ENCODE results near the gene RCOR3. TPM values are rescaled to one million over a fixed set of nuclear protein-coding genes. Genes with fewer than 3 reads are reported as not detected.

Gene RCOR3
- polyA plus RNA-seq, 1 experiment: 39.2 TPM

DNA sequence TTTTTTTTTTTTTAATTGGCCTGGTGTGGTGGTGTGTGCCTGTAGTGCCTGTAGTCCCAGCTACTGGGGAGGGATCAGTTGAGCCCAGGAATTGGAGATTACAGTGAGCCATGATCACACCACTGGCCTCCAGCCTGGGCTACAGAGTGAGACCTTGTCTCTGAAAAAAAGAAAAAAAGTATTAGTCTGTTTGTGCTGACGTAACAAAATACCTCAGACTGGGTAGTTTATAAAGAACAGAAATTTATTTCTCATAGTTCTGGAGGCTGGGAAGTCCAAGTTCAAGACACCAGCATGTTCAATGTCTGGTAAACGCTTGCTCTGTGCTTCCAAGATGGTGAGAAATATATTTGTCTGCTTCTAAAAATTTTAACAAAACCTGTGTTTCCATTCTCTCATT, 93.3 kb downstream of the RCOR3 start:
- no peak for DNase-seq (ENCODE audit: low read depth, low spot score)
- ChIA-PET CTCF (no interaction called here), POLR2A (no interaction called here)
- Histone ChIP-seq H3K27ac (ENCODE audit: low read depth, low read length) (no peak overlapping the region), H3K4me3 (ENCODE audit: low read depth, low read length) (no peak overlapping the region), H3K27me3 (ENCODE audit: control insufficient read depth, insufficient read depth, low read length) (no peaks in the 10 kb centered on the region), H3K9me3 (ENCODE audit: control insufficient read depth, insufficient read depth, low read length) (no peaks in the 10 kb centered on the region; the same call in none of the 2 replicates)
- TF ChIP-seq, protein P1, sequence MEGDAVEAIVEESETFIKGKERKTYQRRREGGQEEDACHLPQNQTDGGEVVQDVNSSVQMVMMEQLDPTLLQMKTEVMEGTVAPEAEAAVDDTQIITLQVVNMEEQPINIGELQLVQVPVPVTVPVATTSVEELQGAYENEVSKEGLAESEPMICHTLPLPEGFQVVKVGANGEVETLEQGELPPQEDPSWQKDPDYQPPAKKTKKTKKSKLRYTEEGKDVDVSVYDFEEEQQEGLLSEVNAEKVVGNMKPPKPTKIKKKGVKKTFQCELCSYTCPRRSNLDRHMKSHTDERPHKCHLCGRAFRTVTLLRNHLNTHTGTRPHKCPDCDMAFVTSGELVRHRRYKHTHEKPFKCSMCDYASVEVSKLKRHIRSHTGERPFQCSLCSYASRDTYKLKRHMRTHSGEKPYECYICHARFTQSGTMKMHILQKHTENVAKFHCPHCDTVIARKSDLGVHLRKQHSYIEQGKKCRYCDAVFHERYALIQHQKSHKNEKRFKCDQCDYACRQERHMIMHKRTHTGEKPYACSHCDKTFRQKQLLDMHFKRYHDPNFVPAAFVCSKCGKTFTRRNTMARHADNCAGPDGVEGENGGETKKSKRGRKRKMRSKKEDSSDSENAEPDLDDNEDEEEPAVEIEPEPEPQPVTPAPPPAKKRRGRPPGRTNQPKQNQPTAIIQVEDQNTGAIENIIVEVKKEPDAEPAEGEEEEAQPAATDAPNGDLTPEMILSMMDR (IDR thresholded peaks at IDR 0.05; ENCODE audit: low read depth, low read length): no peak

DNA sequence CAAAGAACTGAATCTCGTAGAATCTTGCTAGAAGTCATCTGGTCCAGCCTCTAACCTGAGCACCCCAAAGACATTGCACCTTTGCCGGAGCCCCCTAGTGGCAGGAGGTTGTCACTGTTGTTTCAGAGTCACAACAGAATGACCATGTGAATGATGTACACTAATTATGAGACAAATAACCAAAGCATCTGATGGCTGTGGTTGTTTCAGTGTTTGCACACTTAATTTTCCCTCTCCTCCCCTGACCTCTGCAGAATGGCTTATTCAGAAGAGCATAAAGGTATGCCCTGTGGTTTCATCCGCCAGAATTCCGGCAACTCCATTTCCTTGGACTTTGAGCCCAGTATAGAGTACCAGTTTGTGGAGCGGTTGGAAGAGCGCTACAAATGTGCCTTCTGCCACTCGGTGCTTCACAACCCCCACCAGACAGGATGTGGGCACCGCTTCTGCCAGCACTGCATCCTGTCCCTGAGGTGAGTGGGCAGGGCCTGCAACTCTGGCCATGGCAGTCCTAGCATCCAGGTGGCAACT, 93.9 kb downstream of the RCOR3 start:
- Histone ChIP-seq H3K9me3 (ENCODE audit: control insufficient read depth, insufficient read depth, low read length) (no peaks in the 10 kb centered on the region; the same call in none of the 2 replicates), H3K27me3 (ENCODE audit: control insufficient read depth, insufficient read depth, low read length) (no peaks in the 10 kb centered on the region), H3K4me3 (ENCODE audit: low read depth, low read length) (no peak overlapping the region), H3K27ac (ENCODE audit: low read depth, low read length) (no peak overlapping the region)
- TF ChIP-seq, protein P1 (IDR thresholded peaks at IDR 0.05; ENCODE audit: low read depth, low read length): peak; percentile 64
- POLR2A ChIA-PET: no interaction called here
- DNase-seq (ENCODE audit: low read depth, low spot score): no peak
- CTCF ChIA-PET: no interaction called here

GRCh38 chr1:211353562-211354212, 94.5 kb downstream of the RCOR3 start:
- CTCF ChIA-PET: no interaction called here
- no peak overlapping the region for H3K4me3 ChIP-seq (ENCODE audit: low read depth, low read length)
- DNase-seq (ENCODE audit: low read depth, low spot score): no peak
- H3K9me3 ChIP-seq (ENCODE audit: control insufficient read depth, insufficient read depth, low read length): no peaks in the 10 kb centered on the region; the same call in none of the 2 replicates
- TF ChIP-seq, protein P1 (IDR thresholded peaks at IDR 0.05; ENCODE audit: low read depth, low read length): no peak
- no peaks in the 10 kb centered on the region for H3K27me3 ChIP-seq (ENCODE audit: control insufficient read depth, insufficient read depth, low read length)
- POLR2A ChIA-PET: interaction anchor here (1.5 kb wide), 1 partner anchor 27 kb away, joined by 3 read pairs; the partner anchor contains the start of gene TRAF5
- no peak overlapping the region for H3K27ac ChIP-seq (ENCODE audit: low read depth, low read length)

GRCh38 chr1:211355873-211356272, 96.7 kb downstream of the RCOR3 start:
- no peaks in the 10 kb centered on the region; the same call in none of the 2 replicates for H3K9me3 ChIP-seq (ENCODE audit: control insufficient read depth, insufficient read depth, low read length)
- no peak overlapping the region for H3K4me3 ChIP-seq (ENCODE audit: low read depth, low read length)
- ChIA-PET POLR2A (no interaction called here), CTCF (interaction anchor here (0.6 to 3.8 kb wide), 4 partner anchors 24 to 966 kb away, joined by 3 to 16 read pairs (median 3); no protein-coding TSS in a partner anchor)
- H3K27ac ChIP-seq (ENCODE audit: low read depth, low read length): no peak overlapping the region
- H3K27me3 ChIP-seq (ENCODE audit: control insufficient read depth, insufficient read depth, low read length): no peaks in the 10 kb centered on the region
- TF ChIP-seq, protein P1 (IDR thresholded peaks at IDR 0.05; ENCODE audit: low read depth, low read length): no peak
- no peak for DNase-seq (ENCODE audit: low read depth, low spot score)

DNA sequence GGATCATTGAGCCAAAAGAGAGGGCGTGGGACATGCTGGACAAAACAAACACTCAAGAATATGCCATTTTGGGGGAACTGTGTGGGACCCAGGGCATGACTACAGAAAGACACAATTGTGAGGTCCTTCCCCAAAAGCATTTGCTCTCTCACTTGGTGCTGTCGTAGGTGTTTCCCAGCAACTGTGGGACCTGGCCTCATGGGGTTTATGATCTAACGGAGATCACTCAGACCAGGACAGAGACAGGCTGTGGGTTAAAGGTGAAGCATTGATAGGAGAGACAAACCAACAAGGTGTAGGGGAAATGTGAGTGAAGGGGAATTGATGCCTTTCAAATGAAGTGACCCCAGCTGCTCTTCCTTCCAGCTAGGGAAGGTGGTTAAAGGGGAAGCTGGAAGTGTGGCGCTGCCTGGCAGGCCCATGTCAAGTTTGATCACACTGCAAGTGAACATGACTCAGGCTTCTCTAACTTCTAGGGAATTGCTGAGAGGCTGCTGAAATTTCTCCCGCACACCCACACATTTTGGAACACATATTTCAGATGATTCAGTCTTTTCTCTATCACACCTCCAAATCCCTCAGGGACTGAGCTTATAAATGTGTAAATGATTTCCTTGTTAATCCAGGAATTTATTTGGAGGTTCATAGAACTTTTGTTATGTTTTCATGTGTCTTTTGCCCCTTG, 97.7 kb downstream of the RCOR3 start:
- H3K4me3 ChIP-seq (ENCODE audit: low read depth, low read length): no peak overlapping the region
- no peak for DNase-seq (ENCODE audit: low read depth, low spot score)
- H3K27ac ChIP-seq (ENCODE audit: low read depth, low read length): peak overlapping the region; percentile 23
- CTCF ChIA-PET: interaction anchor here (0.6 to 3.8 kb wide), 7 partner anchors 11 to 967 kb away, joined by 3 to 16 read pairs (median 4); no protein-coding TSS in a partner anchor
- TF ChIP-seq, protein P1 (IDR thresholded peaks at IDR 0.05; ENCODE audit: low read depth, low read length): no peak
- no peaks in the 10 kb centered on the region; the same call in 1 of the 2 replicates for H3K9me3 ChIP-seq (ENCODE audit: control insufficient read depth, insufficient read depth, low read length)
- H3K27me3 ChIP-seq (ENCODE audit: control insufficient read depth, insufficient read depth, low read length): no peaks in the 10 kb centered on the region
- POLR2A ChIA-PET: no interaction called here
